CD4-positive, alpha-beta T cell treated with Interferon alpha-2 for 1 hour (primary cell): ENCODE results near the gene EP300.
"Not testable (repeated sequence)": the region's sequence is repeated elsewhere in the genome, so short reads cannot be mapped to it uniquely, and the experiment has no call there.

Experiments used
- DNase-seq, 2 donors: peaks; one replicate each; pipeline ENCODE4 v3.0.0-alpha.2; 2020 to 2022

Gene EP300

GRCh38 chr22:41092023-41092817 is at the start of gene EP300:
TSS of gene EP300 (plus strand) at chr22:41092592. CDS start at chr22:41093005, 413 bp downstream.
- DNase-seq, result peak; percentile 91 to 92

- DNase-seq, result no peak
Measured at GRCh38 chr22:41043722-41044121, 48.7 kb upstream of the EP300 start.

GRCh38 chr22:41045575-41045974 is 46.8 kb upstream of the EP300 start:
- not testable (repeated sequence) for DNase-seq

GRCh38 chr22:41047801-41048211 is 44.6 kb upstream of the EP300 start:
- DNase-seq, result no peak

GRCh38 chr22:41048345-41048744 is 44.0 kb upstream of the EP300 start:
- not testable (repeated sequence) for DNase-seq

- DNase-seq, result no peak
Measured at GRCh38 chr22:41048791-41049717, 43.3 kb upstream of the EP300 start.

- not testable (repeated sequence) for DNase-seq
Measured at GRCh38 chr22:41049795-41050194, 42.6 kb upstream of the EP300 start.

GRCh38 chr22:41050883-41051282 is 41.5 kb upstream of the EP300 start:
- DNase-seq, result no peak

GRCh38 chr22:41052661-41053490 is 39.5 kb upstream of the EP300 start:
- no peak for DNase-seq

- no peak for DNase-seq
Measured at GRCh38 chr22:41057076-41057475, 35.3 kb upstream of the EP300 start.

GRCh38 chr22:41062146-41062545 is 30.2 kb upstream of the EP300 start:
- DNase-seq, result no peak

- not testable (repeated sequence) for DNase-seq
Measured at GRCh38 chr22:41064326-41064725, 28.1 kb upstream of the EP300 start.

- not testable (repeated sequence) for DNase-seq
Measured at GRCh38 chr22:41066341-41066740, 26.1 kb upstream of the EP300 start.

- not testable (repeated sequence) for DNase-seq
Measured at GRCh38 chr22:41067968-41068367, 24.4 kb upstream of the EP300 start.

- DNase-seq, result no peak
Measured at GRCh38 chr22:41070665-41071331, 21.6 kb upstream of the EP300 start.

- DNase-seq, result no peak
Measured at GRCh38 chr22:41074061-41074460, 18.3 kb upstream of the EP300 start.

- no peak for DNase-seq
Measured at GRCh38 chr22:41074466-41074865, 17.9 kb upstream of the EP300 start.

- no peak for DNase-seq
Measured at GRCh38 chr22:41074941-41075710, 17.3 kb upstream of the EP300 start.

- no peak for DNase-seq
Measured at GRCh38 chr22:41075946-41076345, 16.4 kb upstream of the EP300 start.

- no peak for DNase-seq
Measured at GRCh38 chr22:41076857-41077256, 15.5 kb upstream of the EP300 start.

- DNase-seq, result no peak
Measured at GRCh38 chr22:41078931-41079330, 13.5 kb upstream of the EP300 start.
